Activated naive CD4-positive, alpha-beta T cell (primary cell): ENCODE measurements around the gene GPC1.

Experiments
- DNase-seq, 4 experiments: peaks; one replicate each; lab custom pipeline; 2025; lab: John Stamatoyannopoulos, UW

Gene GPC1

DNA sequence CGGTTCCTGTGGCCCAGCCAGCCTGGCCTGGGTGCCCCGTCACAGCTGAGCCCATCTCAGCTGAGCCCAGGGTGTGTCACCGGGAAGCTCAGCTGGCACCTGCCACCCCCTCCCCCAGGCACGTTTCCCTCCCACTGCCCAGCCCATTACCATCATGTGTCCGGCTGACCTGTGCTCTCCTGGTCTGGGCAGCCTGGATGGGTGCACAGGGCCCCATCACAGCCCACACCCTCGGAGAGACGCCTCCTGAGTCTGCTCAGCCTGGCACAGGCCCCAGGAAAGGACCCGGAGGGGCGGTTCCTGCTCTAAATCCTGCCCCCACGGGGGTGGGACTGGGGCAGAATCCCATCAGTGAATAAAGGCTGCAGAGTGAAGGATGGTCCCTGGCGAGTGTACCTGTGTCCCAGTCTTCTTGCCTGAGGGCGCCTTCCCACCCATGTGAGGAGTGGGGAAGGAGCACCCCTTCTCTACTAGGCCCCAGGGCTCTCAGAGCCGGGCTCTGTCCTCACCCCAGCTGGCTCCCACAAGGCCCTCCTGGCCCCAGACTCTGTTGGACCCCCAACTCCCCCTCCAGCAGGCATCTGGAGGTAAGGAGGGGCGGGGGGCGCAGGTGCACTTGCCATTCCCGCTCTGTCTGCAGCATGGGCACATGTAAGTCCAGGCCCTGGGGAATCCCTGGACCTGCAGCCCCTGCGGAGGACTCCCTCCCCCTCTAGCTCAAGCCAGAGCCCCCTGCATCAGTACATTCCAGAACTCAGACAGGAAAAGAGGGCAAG lies 21.2 kb downstream of the GPC1 start:
- DNase-seq, result no peak

DNA sequence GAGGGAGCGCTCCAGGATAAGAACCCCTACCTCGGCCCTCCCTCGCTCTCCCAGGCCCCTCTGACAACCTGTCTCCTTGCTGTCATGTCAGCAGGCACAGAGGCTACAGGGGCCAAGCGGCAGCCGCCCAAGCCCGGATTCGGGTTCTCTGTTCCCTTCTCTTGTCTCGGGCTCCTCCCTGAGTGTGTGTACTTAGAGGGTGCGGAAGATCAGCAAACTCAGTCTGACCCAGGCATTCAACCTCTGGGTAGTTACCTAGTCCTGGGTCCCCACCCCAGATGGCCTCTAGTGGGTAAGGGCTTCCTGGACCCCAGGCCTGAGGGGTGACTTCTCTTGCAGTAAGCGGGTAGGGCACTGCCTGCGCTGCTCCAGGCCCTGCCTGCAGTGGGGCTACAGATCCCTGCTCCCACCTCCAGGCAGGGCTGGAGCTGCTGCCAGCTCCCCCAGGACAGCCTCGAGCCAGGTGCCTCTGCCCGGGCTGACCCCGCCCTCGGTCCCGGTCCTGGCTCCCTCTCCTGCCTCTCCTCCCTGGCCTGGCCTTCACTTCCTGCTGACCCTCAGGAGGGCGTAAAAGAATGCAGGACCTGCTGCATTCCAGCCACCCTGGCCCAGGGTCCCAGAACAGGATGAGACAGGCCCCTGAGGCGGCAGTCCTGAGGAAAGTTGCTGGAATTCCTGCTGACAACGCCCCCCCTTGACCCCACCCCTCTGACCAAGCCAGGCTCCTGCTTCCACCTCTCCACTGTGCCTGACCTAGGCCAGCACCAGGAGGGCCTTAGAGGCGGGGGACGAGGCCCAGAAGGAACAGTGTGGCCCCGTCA lies 22.0 kb downstream of the GPC1 start:
- no peak for DNase-seq

DNA sequence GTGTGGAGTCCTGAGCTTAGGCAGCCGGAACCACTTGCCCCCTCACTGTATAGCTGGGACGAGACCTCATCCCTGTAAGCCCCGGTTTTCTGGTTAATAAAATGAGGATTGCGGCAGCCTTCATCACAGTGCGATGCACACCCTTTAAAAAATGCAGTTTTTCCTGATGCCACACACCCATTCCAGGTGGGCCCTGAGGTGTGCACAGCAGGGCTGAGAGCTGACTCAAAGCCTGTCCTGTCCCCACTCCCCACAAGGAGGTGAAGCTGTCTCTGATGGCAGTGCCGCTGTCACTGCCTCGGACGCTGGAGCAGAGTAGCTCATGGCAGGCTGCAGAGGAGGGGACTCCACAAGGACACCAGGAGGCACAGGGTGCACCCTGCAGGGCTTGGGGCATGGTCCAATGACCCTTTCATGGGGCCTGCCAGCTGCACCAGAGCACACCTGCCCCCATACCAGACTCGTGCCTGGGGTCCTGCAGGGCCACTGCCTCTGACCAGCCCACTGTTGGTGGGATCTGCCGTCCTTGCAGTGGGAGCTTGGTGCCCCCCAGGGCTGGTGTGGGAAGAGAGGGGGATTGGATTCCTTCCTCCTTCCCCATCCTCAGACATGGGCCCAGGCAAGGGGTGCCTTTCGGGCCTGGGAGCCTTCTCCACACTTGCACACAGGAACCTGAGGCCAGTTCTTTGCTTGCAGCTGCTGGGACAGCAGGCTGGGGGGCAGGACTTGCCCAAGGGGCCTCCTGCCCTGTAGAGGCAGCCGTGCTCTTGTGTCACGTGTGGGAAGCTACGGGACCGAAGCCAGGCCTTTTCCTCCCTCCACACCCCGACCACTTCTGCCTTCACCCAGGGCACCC lies 22.8 kb downstream of the GPC1 start:
- no peak for DNase-seq

DNA sequence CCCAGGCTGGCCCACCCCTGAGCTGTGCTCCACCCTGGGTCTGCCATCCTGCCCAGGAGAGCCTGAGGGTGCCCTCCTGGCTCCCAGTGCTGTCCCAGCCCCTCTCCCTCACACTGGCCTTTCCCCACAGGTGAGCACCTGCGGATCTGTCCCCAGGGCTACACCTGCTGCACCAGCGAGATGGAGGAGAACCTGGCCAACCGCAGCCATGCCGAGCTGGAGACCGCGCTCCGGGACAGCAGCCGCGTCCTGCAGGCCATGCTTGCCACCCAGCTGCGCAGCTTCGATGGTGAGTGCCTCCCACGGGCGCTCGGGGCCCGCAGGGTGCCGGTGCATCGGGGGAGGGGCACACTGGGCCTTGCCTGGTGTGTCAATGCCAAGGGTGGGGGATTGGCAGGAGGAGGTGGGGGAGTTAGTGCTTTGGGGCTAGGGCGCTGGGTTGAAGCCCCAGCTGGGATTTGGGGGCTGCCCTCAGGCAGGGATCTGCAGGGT lies 23.5 kb downstream of the GPC1 start:
- DNase-seq, result no peak

DNA sequence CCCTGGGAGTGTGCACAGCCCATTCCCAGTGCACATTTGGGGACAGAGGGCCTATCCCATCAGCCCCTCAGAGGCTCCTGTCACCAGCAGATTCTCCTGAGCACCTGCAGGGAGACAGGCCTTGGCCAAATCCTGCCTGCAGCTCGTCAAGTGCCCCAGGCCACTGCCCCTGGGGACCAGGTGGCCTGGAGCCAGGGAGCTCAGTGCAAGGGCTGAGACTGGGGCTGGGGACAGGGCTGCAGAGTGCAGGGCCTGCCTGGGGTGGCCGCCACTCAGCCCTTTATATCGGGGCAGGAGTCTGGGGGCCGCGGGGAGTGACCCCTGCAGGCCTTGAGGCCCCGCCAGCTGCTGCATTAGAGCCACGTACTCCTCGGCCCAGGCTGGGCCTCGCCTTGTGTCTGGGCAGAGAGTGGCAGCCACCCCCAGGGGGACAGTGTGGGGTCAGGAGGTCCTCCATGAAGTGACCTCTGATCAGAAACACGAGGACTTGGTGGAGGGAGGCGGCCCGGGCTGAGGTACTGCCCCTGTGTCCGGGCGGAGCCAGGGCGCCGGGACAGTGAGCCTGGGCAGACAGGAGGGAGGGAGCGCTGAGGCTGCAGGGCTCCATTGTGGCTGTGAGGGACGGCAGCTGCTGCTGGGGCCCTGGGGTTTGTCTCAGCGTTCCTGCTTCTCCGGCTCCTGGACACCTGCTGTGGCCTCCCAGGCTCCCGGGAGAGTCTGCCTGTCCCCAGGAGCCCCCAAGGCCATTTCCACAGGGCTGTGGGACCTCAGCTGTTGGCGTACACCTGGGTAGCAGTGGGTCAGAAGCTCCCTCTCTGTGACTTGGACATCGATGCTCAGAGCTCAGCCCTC lies 24.2 kb downstream of the GPC1 start:
- DNase-seq, result no peak

DNA sequence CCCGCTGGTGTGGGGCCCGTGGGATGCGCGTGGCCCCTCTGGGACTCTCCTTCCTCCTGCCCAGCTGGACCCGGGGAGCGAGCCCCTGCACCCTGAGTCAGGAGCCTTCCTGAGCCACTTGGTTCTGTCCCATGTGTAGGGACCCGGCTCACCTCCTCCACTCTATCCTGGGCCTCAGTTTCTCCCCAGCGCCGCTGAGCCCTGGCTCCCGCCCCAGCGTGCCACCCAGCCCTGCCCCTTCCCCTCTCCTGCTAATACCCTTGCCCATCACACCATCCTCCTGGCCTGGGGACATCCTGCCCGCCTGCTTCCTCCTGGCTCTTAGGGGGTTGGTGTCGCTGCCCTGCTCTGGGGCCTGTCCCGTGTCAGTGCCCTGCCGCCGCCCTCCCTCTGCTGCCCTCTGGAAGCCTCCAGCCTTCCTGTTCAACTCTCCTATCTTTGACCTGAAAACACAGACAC lies 24.8 kb downstream of the GPC1 start:
- no peak for DNase-seq

DNA sequence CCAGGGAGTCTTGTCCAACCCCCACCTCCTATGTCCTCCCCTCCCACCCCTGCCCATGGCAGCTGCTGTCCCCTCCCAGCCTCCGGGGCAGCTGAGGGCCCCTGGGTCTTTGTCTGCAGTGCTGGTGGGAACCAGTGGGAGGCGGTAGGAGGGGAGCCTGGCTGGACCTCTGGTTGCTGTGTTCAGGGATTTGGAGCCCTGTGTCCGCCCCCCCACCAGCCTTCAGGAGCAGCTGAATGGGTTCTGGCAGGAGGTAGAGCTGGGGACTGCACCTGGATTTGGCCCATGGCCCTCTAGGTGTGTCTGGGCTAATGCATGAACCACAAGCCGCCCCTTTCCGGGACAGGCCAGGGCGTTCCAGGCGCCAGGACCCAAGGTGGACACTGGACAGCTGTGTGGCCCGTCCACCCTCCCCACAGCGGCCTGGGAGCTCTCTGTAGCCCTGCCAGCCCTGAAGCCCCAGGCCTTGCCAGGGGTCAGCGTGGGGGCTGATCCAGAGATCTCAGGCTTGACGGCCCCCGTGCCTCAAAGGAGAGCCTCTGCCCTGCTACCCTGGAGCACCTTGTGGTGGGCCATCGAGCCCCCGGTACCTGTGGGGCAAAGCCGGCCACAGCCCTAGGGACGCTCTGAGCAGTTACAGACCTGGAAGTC lies 25.4 kb downstream of the GPC1 start:
- no peak for DNase-seq

DNA sequence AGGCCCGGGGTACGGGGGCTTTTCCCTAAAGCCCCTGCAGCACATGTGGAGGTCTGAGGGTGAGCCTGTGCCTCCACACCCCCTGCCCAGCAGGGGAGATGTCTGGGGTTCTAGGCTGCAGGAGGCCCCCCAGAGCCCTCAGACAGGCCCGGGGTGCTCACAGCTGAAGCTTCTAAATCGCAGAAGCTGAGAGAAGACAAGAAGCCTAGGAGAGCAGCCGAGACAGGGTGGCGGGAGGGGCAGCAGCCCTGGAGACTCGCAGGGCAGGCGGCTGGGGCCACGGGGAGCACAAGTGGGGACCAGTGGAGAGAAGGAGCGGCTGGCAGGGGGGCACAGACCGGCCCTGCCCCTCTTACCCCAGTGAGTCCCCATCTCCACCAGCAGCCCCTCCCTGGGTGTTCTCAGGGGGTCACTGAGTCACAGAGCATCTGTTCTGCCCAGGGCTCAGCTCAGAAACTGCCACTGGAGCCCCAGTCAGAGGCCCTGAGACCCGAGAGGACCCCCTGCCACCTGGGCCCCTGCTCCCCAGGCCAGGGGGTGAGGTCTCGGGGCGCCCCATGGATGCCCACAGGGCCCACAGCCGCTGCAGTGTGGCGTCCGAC lies 26.1 kb downstream of the GPC1 start:
- DNase-seq, result no peak

DNA sequence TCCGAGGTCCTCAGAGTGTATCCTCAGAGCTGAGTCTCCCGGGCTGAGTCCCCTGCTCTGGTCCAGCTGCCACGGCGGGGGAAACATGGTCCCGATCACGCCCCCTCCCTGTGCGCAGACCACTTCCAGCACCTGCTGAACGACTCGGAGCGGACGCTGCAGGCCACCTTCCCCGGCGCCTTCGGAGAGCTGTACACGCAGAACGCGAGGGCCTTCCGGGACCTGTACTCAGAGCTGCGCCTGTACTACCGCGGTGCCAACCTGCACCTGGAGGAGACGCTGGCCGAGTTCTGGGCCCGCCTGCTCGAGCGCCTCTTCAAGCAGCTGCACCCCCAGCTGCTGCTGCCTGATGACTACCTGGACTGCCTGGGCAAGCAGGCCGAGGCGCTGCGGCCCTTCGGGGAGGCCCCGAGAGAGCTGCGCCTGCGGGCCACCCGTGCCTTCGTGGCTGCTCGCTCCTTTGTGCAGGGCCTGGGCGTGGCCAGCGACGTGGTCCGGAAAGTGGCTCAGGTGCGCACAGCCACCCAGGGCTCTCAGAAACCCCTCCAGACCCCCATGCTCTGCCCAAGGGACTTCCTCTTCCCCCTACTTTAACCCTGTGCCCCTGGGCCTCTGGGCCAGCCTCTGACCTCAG lies 26.7 kb downstream of the GPC1 start:
- no peak for DNase-seq

DNA sequence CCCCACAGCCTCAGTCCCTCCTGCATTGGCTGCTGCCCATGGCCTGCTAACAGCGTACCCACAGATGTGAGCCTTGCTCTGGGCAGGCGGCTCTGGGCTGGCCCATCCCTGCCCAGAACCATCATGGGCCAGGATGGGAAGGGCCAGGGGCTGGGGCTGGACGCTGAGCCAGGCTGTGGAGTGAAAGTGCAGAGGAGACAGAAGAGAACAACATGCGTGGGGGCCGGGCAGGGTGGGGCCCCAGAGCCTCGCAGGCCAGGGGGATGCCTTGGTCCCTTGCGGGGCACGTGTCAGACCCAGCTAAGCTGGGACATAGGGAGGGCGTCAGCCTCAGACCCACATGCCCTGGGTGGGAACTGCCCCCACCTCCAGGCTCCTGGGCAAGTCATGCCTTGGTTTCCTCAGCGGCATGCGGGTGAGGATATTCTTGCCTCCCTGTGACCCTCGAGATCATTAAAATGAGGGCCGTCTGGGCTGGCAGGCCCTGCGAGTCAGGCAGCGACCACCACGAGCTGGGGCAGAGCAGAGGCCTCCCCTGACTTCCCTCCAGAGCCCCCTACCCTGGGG lies 27.3 kb downstream of the GPC1 start:
- DNase-seq, result no peak

DNA sequence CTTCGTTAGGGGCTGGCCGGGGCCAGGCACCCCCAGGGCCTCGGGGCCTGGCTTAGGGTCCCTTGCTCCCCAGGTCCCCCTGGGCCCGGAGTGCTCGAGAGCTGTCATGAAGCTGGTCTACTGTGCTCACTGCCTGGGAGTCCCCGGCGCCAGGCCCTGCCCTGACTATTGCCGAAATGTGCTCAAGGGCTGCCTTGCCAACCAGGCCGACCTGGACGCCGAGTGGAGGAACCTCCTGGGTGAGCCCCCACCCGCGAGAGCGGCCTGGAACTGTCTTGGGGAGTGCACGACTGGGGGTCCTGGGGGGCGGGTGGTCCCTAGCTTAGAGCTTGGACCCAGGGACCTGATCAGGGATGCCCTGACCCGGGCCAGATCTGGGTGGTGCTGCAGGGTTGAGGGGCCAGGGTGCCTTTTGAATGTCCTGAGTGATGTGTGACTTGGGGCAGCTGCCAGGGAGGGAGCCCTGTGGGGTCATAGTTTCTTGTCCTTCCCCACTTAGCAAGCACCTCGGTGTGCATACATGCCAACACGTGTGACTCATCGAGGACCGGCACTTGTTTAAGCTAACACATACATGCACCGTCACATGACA lies 27.9 kb downstream of the GPC1 start:
- no peak for DNase-seq

DNA sequence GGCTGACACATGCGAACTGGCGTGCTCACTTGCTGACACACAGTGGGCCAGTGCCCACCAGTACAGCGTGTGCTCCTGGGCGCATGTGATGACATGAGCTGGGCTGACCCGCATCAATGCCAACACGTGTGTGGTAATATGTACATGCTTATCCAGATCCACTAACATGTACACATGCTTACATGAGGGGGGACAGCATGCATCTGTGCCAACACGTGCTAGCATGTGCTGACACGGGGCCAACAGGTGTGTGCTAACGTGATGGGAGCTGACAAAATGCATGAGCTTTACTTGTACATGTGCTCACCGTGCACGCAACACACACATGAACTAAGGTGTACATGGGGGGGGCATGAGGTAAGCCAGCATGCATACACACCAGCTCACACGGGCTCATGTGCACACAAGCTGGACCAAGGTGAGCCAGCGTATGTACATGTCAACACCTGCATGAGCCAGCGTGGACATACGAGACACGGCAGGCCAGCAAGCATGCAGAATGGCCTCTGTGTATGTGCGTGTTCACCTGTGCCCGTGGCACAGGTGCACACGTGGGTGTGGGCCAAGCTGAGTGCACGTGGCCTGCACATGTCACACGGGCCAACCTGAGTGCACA lies 28.5 kb downstream of the GPC1 start:
- DNase-seq, result no peak

DNA sequence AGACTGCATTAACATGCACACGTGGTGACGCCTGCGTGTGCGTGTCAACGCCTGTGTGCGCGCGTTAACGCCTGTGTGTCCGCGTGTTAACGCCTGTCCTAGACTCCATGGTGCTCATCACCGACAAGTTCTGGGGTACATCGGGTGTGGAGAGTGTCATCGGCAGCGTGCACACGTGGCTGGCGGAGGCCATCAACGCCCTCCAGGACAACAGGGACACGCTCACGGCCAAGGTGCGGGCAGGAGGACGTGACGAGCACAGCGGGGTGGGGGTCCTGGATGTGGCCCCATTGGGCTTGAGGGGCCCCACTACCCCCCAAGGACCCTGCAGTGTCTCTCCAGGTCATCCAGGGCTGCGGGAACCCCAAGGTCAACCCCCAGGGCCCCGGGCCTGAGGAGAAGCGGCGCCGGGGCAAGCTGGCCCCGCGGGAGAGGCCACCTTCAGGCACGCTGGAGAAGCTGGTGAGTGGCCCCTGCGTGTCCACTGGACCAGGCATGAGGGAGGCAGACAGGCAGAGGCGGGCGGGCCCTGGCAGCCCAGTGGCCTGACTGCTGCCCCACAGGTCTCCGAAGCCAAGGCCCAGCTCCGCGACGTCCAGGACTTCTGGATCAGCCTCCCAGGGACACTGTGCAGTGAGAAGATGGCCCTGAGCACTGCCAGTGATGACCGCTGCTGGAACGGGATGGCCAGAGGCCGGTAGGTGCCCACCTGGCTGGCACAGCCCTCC lies 29.2 kb downstream of the GPC1 start:
- no peak for DNase-seq

DNA sequence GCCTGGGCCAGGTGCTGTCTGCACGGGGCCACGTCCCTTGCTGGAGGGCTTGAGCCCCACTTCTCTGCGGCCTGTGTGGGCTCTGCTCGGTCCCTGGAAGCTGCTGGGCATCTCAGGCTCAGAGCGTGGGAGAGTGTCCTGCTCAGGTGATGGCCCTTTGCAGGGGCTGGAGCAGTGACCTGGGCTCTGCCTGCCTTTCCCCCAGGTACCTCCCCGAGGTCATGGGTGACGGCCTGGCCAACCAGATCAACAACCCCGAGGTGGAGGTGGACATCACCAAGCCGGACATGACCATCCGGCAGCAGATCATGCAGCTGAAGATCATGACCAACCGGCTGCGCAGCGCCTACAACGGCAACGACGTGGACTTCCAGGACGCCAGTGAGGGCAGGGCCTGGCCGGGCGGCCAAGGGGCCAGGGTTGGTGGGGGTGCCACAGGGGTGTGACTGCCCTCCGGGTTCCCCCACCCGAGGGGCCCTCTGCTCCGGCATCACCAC lies 29.9 kb downstream of the GPC1 start:
- no peak for DNase-seq

DNA sequence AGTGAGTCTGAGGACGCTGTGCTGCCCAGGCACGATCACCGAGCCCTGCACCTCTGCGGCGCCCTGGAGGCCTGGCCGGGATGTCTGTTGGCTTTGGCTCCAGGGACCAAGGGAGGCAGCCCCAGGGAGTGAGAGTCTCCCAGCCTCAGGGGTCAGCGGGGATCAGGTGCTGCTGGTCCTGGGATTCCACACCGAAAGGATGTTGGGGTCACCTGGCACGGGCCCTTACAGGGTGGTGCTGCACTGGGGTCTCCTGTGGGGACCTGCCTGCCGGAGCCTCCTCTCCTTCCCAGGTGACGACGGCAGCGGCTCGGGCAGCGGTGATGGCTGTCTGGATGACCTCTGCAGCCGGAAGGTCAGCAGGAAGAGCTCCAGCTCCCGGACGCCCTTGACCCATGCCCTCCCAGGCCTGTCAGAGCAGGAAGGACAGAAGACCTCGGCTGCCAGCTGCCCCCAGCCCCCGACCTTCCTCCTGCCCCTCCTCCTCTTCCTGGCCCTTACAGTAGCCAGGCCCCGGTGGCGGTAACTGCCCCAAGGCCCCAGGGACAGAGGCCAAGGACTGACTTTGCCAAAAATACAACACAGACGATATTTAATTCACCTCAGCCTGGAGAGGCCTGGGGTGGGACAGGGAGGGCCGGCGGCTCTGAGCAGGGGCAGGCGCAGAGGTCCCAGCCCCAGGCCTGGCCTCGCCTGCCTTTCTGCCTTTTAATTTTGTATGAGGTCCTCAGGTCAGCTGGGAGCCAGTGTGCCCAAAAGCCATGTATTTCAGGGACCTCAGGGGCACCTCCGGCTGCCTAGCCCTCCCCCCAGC lies 30.5 kb downstream of the GPC1 start:
- no peak for DNase-seq

DNA sequence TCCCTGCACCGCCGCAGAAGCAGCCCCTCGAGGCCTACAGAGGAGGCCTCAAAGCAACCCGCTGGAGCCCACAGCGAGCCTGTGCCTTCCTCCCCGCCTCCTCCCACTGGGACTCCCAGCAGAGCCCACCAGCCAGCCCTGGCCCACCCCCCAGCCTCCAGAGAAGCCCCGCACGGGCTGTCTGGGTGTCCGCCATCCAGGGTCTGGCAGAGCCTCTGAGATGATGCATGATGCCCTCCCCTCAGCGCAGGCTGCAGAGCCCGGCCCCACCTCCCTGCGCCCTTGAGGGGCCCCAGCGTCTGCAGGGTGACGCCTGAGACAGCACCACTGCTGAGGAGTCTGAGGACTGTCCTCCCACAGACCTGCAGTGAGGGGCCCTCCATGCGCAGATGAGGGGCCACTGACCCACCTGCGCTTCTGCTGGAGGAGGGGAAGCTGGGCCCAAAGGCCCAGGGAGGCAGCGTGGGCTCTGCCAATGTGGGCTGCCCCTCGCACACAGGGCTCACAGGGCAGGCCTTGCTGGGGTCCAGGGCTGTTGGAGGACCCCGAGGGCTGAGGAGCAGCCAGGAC lies 31.2 kb downstream of the GPC1 start:
- no peak for DNase-seq
